GM12878 (cell line): ENCODE data around the gene MDM4. TPM values are rescaled to one million over a fixed set of nuclear protein-coding genes. Genes with fewer than 3 reads are reported as not detected.

Experiments
- BCLAF1 ChIP-seq: fragments of 450-650 bp; IDR thresholded peaks from 2 replicates; pipeline ENCODE4 v1.6.1; 2017; ENCODE audit warnings: antibody characterized with exemption, mild to moderate bottlenecking, moderate library complexity
- CBFB ChIP-seq: IDR thresholded peaks from 2 replicates; pipeline ENCODE4 v1.6.1; 2016; ENCODE audit warnings: antibody characterized with exemption, low read depth
- CTCF ChIP-seq, 3 experiments: IDR thresholded peaks in 2 of 3; conservative IDR thresholded peaks in 1 of 3; 2 replicates each; pipeline ENCODE4 v1.5.1; 2011; ENCODE audit warnings: low read depth in 3 of 3, low read length in 3 of 3, mild to moderate bottlenecking in 3 of 3, control low read depth in 2 of 3, moderate library complexity in 2 of 3, inconsistent platforms in 1 of 3, mixed read lengths in 1 of 3; ENCODE audit not compliant: control insufficient read depth in 2 of 3, insufficient read depth in 1 of 3; ENCODE audit errors: extremely low read depth in 1 of 3
- LARP7 ChIP-seq: fragments of 450-650 bp; IDR thresholded peaks from 2 replicates; pipeline ENCODE4 v1.6.1; 2017; ENCODE audit warnings: mild to moderate bottlenecking
- NFYB ChIP-seq: IDR thresholded peaks from 2 replicates; pipeline ENCODE4 v1.6.1; 2011; ENCODE audit warnings: low read depth, mild to moderate bottlenecking, low read length, improper control_type of control experiment, moderate library complexity; ENCODE audit not compliant: insufficient read depth
- PML ChIP-seq: IDR thresholded peaks from 2 replicates; pipeline ENCODE4 v1.6.1; 2012; ENCODE audit warnings: low read length, inconsistent platforms
- RBBP5 ChIP-seq: fragments of 200-600 bp; sonication (generic); conservative IDR thresholded peaks from 2 replicates; pipeline ENCODE4 v1.6.1; 2016
- RFX5 ChIP-seq: IDR thresholded peaks from 2 replicates; pipeline ENCODE4 v1.6.1; 2011; ENCODE audit warnings: low read depth, low read length, improper control_type of control experiment
- SMAD1 ChIP-seq: fragments of 450-650 bp; IDR thresholded peaks from 2 replicates; pipeline ENCODE4 v1.6.1; 2018; ENCODE audit warnings: mild to moderate bottlenecking, low read depth; ENCODE audit not compliant: partially characterized antibody
- SREBF1 ChIP-seq: IDR thresholded peaks from 2 replicates; pipeline ENCODE4 v1.6.1; 2012; ENCODE audit warnings: mild to moderate bottlenecking, low read length
- USF2 ChIP-seq: IDR thresholded peaks from 2 replicates; pipeline ENCODE4 v1.6.1; 2011; ENCODE audit warnings: low read depth, low read length, improper control_type of control experiment, borderline replicate concordance
- ZBTB11 ChIP-seq: fragments of 450-650 bp; formaldehyde crosslinking; IDR thresholded peaks from 2 replicates; pipeline ENCODE4 v1.5.0; 2022; ENCODE audit warnings: mild to moderate bottlenecking, missing genetic modification characterization
- ZNF274 ChIP-seq: IDR thresholded peaks from one replicate; pipeline ENCODE4 v1.8.0; 2011; ENCODE audit not compliant: insufficient read length, insufficient read depth
- polyA plus RNA-seq, 11 experiments: library from polyadenylated mRNA; depleted of rRNA in 4 of 11; unstranded in 6 of 11; stranded (reverse) in 5 of 11; fragments of >200 nt; fragmentation: Nextera tagmentation in 4 of 11; fragmentation: Illumina TruSeq in 1 of 11; extraction: Ambion mirVana in 4 of 11; extraction: Trizol in 1 of 11; gene quantifications; 1 replicate in 1 of 11; 2 replicates in 10 of 11; pipeline versions ENCODE4 v1.2.1 to v1.2.3, GENCODE V29; 2011 to 2016; ENCODE audit warnings: inconsistent platforms in 2 of 11, missing spikeins in 2 of 11, low read depth in 1 of 11
- total RNA-seq, 4 experiments: library from RNA; depleted of rRNA in 3 of 4; stranded (reverse); fragments of >200 nt in 3 of 4; fragmentation: Illumina TruSeq in 1 of 4; extraction: Trizol in 1 of 4; gene quantifications; 2 replicates each; pipeline versions ENCODE4 v1.2.1 to v1.2.3, GENCODE V29; 2013 to 2021
- TF ChIP-seq, protein P1 (sequence below): fragments of 150-350 bp; IDR thresholded peaks from 2 replicates; pipeline ENCODE4 v1.6.1; 2016; ENCODE audit warnings: low read depth, low read length

The MDM4 gene
- total and polyA plus RNA-seq, 10 of the 15 experiments (the other 5 are each of a cell fraction or from before 2014, with no cell fraction given), result 2.5 to 74.4 (median 22.7) TPM

DNA sequence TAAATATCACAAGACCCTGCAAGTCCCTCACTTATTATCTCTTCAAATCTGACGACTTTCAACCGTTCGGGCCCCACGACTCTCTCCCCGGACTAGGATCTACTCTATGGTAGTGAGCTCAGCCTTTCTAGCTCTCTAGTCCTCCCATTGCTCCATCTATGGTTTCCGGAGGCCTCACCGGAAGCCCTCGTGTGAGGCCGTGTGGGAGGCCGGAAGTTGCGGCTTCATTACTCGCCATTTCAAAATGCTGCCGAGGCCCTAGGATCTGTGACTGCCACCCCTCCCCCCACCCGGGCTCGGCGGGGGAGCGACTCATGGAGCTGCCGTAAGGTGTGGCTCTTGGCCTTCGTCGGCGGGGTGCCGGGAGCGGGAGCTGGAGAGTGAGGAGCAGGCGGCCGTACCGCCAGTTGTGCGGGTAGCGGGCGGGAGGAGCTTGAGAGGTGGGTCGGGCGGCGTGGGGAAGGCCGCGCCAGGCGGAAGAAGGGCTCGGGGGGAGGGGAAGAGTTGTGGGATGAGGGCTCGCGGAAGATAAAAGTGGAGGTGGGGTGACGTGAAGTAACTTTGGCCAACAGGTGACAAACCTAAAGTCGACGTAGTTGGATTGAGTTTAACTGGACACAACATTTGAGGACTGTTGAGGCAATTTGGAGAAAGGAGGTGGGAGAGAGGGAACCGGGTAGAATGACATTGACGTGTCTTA, at the start of gene MDM4 (continued):
- TF ChIP-seq BCLAF1 (no peak; the same call in 1 of the 2 replicates), ZNF274 (no peak), SMAD1 (no peak), ZBTB11 (no peak), NFYB (no peak), LARP7 (no peak; the same call in 1 of the 2 replicates), CTCF (IDR thresholded peaks at IDR 0.05 in 2 of 3, conservative IDR thresholded peaks at IDR 0.05 in 1 of 3; ENCODE audit: control insufficient read depth in 2 of 3, extremely low read depth in 1 of 3, insufficient read depth in 1 of 3, low read depth in 3 of 3, low read length in 3 of 3) (no peak), SREBF1 (no peak), PML (no peak), RFX5 (no peak), CBFB (peak; percentile 72), RBBP5 (0 out of 2 replicates have a peak, but pooled peaks have one; percentile 54), USF2 (no peak)
- TF ChIP-seq, protein P1, sequence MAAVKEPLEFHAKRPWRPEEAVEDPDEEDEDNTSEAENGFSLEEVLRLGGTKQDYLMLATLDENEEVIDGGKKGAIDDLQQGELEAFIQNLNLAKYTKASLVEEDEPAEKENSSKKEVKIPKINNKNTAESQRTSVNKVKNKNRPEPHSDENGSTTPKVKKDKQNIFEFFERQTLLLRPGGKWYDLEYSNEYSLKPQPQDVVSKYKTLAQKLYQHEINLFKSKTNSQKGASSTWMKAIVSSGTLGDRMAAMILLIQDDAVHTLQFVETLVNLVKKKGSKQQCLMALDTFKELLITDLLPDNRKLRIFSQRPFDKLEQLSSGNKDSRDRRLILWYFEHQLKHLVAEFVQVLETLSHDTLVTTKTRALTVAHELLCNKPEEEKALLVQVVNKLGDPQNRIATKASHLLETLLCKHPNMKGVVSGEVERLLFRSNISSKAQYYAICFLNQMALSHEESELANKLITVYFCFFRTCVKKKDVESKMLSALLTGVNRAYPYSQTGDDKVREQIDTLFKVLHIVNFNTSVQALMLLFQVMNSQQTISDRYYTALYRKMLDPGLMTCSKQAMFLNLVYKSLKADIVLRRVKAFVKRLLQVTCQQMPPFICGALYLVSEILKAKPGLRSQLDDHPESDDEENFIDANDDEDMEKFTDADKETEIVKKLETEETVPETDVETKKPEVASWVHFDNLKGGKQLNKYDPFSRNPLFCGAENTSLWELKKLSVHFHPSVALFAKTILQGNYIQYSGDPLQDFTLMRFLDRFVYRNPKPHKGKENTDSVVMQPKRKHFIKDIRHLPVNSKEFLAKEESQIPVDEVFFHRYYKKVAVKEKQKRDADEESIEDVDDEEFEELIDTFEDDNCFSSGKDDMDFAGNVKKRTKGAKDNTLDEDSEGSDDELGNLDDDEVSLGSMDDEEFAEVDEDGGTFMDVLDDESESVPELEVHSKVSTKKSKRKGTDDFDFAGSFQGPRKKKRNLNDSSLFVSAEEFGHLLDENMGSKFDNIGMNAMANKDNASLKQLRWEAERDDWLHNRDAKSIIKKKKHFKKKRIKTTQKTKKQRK, result no peak
